NCI-H526 (cell line): ENCODE data around the gene ZWILCH.
"Not testable (repeated sequence)": the region's sequence is repeated elsewhere in the genome, so short reads cannot be mapped to it uniquely, and the experiment has no call there.

Experiments
- DNase-seq, 2 experiments: peaks; one replicate each; lab custom pipeline; 2025; lab: John Stamatoyannopoulos, UW

The ZWILCH gene

DNA sequence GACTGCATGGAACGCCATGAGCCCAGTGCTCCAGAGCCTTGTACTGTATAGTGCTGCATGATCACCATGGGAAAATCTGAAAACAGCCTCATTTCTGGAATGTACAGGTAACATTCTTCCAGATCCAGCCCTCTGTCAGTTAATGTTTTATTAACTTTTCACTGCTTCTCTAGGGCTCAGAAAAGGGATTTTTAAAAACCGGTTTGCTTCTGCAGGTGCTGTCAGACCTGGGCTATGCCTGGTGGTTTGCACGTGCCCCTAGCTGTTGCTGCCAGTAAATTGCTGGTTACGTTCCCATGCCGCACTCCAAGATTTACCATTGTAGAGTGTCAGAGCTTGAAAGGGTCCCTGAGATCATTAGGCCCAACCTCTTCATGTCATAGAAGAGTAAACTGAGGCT, 16.6 kb upstream of the ZWILCH start:
- DNase-seq = no peak

DNA sequence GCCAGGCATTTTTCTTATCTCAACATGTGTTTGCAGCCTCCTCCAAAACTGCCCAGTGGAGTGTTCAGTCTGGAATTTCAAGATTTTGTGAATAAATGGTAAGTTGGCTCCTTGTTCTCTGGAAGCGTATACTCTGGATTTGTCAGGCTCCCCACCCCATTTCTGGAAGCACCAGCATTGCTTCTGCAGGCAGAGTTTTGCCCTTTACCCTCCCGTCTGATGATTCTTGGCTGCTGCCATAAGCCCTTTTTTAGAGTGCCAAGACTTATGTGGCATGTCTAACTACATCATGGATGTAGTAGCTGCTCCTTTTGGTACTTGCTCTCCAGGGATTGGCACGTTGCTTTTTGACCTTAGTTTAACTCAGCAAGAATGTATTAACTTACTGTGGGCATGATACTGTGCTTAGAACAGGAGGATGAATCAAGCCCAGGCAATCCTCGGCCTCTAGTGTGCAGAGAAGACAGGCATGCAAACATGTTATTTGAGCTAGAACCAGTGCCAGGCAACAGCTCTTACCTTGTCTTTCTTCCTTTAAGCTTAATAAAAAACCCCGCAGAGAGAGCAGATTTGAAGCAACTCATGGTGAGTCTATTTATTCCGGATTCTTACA, 15.8 kb upstream of the ZWILCH start:
- DNase-seq = no peak

DNA sequence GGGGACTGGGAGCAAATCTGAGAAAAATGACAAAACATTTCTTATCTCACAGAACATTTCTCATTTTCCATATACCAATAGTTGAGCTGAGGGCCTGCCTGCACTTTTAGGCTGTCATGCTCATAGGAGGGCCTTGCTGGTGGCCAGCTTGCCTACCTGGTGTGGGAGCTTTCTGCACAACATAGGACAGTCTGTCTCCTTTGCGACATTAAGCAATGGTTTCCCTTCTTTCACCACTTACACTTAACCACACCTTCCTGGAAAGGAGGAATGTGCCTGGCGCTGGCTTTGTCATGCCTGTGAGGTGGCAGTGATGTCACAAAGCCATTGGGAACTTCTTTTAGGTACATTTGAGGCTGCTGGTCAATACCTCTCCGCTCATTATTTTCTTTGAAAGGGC, 13.3 kb upstream of the ZWILCH start:
- no peak for DNase-seq

DNA sequence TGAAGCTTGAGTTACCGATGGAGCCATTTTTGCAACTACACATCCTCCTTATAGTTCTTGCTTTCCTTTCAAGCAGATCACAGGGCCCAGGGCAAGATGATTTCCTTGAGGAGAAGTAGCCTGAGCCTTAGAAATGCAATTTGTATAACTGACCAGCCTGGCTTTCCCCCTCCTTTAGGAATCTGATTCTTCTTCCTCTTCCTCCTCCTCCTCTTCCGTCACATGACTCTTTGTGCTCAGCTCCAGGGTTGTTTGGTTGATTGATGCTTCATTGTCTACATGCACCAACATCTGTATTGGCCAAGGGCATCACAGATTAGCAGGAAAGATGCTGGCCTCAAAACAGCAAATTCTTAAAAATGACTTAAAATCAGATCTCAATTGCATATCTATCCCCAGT, 10.9 kb upstream of the ZWILCH start:
- no peak for DNase-seq

DNA sequence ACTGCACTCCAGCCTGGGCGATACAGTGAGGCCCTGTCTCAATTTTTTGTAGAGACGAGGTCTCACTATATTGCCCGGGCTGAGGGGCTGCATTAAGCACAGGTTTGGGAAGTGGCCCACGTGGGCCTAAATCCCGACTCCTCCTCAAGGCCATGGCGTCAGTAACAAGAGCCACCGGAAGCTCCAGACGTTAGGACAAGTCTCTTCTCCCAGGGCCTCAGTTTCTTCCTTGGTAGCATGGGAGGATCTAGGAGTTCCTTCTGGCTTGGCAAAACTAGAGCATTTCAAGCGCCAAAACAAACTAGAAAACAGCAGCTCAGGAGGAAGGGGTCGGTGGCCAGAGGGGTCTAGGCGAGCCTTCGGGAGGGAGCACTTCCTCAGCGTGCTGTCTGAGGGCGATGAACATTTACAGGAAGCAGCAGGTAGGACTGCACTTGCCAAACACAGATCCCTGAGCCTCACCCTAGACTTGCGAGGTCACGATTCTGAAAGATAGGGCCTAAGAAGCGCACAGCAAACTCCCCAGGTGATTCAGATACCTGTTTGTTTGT, 8.1 kb upstream of the ZWILCH start:
- peak in 1 of 2 experiments; percentile 4 for DNase-seq

DNA sequence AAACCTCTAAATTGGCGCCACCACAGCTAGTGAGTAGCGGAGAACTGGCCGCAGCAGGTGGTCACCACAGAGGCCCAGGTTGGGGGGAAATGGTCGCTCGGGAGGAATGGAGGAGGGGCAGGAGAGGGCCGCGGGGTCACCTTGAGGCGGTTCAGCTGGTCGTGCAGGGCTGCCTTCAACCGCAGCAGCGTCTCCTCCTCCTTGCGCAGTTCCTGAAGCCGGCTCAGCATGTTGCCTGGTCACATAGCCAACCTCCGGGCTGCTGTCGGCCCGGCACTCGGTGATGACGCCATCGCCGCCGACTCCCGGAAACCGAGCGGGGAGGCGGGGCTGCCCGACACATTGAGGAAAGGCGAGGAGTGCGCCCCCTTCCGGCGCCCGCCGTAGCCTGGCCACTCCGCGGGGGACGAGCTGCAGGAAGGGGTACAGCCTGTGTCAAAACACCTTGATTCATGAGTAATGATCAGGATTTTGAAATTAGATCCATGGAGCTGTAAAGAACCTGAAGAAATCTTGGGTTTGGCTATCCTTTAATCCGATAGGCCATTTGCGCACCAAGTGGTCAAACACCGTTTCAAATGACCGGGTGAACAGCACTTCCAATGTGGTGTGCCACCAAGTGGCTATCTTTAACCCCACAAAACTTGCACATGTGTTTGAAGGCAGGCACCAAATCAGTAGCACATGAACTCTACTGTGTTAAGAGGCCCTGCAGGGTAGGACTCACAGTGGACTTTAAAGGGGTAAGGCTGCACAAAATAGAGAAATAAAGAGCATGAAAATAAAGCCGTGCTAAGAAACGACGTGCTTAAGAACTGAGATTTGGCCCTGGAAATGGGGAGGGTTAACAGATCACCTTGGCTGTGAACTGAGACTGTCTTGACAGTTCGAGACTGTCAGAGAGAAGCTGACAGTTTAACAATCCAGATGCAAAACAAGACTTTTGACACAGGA, 7.3 kb upstream of the ZWILCH start, which contains the start of gene SNAPC5:
TSS of gene SNAPC5 (minus strand) at position 261 of the 954 bp plus-strand sequence. CDS start at position 230, 31 bp downstream.
- peak; percentile 75 to 96 for DNase-seq

DNA sequence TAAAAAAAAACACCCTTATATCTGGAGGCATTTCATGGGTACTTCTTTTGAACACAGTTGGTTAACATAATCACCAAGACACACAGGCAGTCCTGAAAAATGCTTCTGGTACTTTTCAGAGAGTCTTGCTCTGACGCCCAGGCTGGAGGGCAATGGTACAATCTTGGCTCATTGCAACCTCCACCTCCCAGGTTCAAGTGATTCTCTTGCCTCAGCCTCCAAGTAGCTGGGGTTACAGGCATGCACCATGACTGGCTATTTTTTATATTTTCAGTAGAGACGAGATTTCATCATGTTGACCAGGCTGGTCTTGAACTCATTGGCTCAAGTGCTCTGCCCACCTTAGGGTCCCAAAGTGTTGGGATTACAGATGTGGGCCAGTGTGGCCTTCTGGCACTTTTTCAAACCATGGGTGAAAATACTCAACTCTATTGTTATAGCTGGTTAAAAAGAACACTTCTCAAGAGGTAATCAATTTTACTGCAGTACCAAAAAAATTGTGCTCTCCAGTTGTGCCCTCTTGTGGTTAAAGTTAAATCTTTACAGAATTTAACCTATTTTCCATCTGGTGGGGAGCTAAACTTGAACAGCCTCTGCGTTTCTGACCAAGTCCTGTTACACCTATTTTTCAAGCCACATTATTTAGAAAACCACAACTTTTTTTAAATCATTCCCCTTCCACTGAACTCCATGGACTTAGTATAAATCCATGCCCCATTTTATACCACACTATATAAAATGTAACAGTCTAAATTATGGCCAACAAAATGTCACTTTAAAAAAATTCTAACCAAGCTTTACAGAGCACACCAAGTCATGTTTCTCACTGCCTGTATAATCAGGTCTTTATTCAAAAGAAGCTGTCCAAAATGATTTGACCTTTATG, 6.4 kb upstream of the ZWILCH start:
- peak in 1 of 2 experiments; percentile 12 for DNase-seq

DNA sequence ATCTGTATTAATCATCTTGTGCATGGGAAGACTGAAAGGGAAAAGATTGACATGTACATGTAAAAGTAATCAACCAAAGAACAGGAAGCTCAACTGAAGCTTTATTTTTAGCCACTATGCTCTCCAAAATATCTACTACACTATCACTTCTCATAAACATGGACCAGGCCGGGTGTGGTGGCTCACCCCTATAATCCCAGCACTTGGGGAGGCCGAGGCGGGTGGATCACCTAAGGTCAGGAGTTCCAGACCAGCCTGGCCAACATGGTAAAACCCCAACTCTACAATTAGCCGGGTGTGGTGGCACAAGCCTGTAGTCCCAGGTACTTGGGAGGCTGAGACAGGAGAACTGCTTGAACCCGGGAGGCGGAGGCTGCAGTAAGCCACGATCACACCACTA, 4.8 kb upstream of the ZWILCH start:
- DNase-seq = not testable (repeated sequence)

DNA sequence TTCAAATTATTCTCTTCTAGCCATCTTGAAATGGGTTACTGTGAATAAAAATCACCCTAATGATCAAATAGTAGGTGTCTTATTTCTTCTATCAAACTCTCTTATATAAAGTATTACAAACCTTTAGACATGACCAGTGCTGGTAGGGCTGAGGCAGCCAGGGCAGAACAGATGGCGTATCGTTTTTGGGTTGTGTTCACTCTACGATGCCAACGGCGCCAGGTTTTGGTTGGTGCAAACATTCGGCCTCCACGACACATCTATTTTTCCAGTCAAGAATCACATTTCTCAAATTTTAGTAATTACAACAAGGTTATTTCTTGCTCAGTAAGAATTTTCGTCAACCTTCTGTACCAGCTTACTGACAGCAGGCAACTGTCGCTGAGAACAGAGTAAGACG, 2.6 kb upstream of the ZWILCH start:
- no peak for DNase-seq

DNA sequence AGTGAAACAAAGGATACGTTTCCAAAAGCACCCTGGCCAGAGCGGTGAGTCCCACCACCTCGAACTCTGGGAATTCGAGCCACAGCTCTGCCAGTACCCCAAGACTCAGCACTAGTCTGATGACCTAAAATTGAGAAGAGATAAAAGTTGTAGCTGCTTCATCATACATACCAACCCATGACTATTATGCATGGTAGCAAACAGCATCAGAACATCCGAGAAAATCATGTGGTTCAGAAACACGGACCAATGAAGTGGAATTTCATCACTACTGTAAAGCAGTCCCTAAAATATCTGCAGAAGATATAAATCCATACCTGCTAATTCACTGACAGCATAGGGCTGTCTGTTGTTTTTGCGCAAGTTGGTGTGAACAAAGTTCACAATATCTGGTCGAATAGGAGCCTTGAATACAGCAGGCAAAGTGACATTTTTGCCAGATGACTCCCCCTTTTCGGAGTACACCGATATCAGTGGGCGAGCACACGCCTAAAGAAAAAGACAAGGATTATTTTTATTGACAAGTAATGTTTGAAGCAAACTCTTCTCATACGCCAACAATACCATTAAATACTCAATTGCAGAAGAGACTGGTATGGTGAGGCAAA, 2.0 kb upstream of the ZWILCH start:
- DNase-seq = not testable (repeated sequence)

DNA sequence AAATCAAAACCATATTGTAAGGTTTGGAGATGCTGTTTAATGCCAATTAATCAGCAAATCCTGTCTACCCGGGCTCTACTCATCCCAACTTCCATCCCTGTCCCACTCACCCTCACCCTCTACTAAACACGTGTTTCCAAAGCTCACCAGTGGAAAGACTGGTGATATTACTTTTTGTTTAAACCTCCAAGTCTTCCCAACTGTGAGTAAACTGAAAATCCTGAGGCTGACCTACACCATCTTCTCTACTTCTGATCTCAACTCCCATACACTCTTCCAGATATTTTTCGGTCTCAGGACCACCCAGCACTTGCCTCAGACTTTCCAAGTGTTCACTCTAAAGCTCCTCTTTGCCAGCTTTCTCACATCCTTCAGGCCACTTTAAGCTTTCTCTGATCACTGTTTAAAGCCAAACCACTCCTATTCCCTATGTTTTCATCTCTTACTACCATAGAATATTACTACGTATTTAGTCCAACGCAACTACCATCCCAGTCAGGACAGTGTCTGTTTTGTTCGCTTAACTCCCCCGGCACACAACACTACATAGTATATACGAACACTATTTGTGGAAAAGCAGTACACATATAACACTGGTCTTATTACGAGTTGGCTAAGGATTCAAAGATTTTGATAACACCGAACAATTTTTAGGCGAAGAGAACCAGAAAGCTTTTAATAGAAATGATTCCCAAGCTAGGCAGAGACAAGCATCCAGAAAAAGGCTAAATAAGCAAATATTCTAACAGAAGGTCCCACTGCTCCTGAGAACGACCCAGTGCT, 1.2 kb upstream of the ZWILCH start:
- no peak for DNase-seq

DNA sequence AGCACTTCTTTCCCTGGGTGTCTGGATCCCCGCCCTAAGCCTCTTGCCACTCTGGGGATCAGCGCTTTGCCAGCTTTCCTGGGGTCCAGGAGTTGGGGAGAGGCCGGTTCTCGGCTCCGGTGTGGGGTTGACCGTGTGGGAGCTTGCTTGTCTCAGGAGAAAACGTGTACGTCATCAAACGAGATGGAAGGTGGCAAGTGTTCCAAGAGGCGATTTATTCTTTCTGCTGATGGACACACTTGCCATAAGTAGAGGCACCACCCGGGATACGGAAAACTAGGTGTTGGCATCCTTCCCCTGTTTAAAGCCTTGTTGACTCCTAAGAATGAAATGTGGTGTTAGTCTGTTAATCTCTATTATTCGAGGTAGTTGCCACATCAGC, 295 bp downstream of the ZWILCH start:
- peak in 1 of 2 experiments; percentile 67 for DNase-seq

DNA sequence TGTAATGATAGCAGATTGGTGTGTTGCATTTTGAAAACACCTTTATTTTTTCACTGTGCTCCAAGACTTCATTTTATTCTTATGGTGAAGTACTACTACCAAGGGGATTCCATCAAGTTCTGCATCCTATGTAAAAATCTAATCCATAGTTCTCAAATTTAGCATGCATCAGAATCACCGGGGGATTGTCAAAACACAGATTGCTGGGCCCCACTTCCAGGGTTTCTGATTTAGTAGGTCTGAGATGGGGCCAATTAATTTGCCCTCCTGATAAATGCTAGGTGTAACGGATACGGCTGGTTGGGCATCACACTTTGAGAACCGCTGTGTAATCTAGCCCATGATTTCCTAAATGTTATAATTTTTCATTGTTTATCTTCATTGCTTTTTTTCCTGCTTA, 692 bp downstream of the ZWILCH start:
- no peak for DNase-seq

DNA sequence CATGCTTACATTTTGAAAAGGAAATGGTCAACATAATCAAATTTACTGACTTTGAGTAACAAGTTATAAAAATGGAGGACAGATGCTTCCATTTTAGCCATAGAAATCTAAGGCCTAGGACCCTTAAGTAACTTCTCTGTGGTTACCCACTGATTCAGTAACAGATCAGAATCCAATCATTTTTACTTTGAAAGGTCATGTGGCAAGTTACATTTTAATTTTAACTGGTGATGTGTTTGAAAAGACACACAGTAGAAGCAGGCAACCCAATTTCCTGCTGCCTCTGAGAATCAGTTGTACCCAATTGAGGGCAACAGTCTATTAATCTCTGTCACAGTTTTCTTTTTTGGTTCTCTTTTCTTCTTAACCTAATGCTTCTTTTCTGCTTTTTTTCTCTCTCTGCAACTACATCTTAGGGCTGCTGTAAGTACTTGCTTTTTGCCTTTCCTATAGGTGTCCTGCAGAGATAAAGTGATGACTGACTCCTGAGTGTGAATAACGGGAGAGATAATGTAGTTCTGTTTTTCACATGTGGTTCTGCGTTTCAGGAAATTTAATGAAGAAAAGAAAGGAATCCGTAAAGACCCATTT, 3.3 kb downstream of the ZWILCH start:
- DNase-seq = no peak

DNA sequence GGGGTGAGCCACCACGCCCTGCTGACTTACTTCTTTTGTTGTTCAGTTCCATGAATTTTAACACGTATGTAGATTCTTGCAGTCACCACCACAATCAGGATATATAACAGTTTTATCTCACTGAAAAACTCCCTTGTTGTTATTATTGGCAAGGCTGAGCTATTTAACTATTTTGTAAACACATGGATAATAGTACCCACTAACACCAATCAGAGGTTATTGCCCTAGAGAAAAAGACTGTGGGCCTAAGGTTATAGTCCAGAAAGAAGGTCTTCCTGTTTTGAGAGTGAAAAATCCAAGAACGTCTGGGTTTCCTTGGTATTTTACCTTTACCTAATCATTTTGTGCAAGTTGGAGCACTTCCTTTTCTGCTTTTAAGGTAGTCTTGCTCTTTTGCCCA, 9.5 kb downstream of the ZWILCH start:
- DNase-seq = no peak

DNA sequence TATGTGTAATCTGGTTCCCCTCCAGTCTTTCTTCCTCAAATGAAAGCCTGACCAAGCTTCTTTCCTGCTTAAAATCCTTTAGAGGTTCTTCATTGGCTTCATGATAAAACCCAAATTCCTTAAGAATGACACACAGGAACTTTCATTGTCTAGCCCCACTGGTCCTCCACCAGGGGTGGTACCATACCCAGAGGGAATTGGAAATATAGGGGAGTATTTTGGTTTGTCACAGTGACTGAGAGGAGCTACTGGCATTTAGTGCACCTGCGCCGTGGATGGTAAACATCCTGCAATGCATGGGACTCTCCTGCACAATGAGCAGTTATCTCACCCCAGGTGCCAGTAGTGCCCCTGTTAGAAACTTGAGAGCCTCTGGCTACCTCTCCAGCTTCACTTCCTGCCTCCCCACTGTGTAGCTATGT, 10.8 kb downstream of the ZWILCH start:
- no peak for DNase-seq

DNA sequence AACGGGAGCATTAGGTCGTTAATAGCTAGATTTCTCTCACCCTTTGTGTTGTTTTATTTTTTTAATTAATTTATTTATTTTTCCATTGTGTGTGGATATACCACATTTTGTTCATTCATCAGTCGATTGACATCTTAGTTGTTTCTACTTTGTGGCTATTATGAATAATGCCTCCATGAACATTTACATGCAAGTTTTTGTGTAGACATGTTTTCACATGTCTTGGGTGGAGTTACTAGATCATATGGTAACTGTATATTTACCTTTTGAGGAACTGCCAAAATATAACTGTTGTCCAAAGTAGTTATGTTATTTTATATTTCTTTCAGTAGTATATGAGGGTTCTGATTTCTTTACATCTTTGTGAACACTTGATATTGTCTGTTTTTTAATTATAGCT, 18.8 kb downstream of the ZWILCH start:
- DNase-seq = no peak

DNA sequence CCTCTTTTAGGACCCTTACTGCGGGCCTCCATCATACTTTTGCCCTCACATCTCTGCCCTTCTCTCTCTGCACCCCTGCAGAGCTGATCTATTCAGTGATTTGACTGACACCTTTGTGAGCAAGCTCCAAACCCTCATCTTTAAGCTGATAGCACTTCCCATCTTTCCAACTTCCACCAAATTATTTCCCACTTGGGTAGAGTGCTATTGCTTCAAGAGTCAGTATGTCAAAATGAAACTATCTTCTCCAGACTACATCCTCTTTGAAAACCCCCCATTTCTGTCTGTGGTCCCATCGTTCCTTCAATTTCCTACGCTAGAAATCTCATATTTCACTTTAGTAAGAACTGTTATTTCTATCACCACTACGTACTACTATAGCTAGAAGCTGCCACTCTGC, 19.7 kb downstream of the ZWILCH start:
- DNase-seq = no peak

DNA sequence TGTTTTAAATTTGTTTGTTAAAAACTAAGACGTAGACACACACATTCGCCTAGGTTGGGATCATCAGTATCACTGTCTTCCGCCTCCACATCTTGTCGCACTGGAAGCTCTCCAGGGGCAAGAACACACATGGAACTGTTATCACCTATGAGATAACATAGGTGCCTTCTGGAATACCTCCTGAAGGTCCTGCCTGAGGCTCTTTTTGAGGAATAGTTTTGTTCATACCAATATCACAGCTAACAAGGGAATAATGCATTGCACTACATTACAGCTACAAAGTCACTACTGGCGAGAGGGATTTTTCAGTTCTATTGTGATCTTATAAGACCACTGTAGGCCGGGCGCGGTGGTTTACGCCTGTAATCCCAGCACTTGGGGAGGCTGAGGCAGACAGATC, 29.9 kb downstream of the ZWILCH start:
- no peak for DNase-seq

DNA sequence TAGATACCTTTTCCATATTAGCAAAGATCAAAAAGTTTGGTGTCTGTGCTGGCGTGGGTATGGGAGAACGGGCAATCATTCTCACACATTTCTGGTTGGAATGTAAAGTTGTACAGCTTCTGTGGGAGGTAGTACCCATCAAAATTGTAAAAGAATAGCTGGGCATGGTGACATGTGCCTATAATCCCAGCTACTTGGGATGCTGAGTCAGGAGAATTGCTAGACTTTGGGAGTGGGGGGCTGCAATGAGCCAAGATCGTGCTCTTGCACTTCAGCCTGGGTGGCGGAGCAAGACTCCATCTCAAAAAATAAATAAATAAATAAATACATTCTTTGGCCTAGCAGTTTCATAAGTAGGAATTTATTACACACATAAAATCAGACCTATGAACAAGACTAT, 37.8 kb downstream of the ZWILCH start:
- DNase-seq = no peak
